Testis (tissue), 2 donors: Measurements from ENCODE around the gene TENM4.

Experiments
- POLR2A ChIP-seq: fragments of 450-650 bp; IDR thresholded peaks from one replicate; pipeline ENCODE4 v1.6.1; 2017; ENCODE audit warnings: antibody characterized with exemption, mild to moderate bottlenecking, moderate library complexity
- TF ChIP-seq, protein P1 (sequence below), 3 experiments: fragments of 450-650 bp in 2 of 3; fragments of 200-600 bp in 1 of 3; sonication (generic) in 1 of 3; IDR thresholded peaks; one replicate each; pipeline ENCODE4 v1.5.1; 2016 to 2019; ENCODE audit warnings: antibody characterized with exemption in 3 of 3, mild to moderate bottlenecking in 2 of 3, moderate library complexity in 1 of 3

GRCh38 chr11:79069504-79069903 lies 371.3 kb downstream of the TENM4 start:
- TF ChIP-seq POLR2A, result no peak
- TF ChIP-seq, protein P1, sequence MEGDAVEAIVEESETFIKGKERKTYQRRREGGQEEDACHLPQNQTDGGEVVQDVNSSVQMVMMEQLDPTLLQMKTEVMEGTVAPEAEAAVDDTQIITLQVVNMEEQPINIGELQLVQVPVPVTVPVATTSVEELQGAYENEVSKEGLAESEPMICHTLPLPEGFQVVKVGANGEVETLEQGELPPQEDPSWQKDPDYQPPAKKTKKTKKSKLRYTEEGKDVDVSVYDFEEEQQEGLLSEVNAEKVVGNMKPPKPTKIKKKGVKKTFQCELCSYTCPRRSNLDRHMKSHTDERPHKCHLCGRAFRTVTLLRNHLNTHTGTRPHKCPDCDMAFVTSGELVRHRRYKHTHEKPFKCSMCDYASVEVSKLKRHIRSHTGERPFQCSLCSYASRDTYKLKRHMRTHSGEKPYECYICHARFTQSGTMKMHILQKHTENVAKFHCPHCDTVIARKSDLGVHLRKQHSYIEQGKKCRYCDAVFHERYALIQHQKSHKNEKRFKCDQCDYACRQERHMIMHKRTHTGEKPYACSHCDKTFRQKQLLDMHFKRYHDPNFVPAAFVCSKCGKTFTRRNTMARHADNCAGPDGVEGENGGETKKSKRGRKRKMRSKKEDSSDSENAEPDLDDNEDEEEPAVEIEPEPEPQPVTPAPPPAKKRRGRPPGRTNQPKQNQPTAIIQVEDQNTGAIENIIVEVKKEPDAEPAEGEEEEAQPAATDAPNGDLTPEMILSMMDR (IDR thresholded peaks at IDR 0.05), result no peak
